GM10248 (cell line): ENCODE measurements around the gene DDRGK1.
A peak's percentile ranks its signal among the peaks of the same experiment; 100 is the strongest.

Experiments
- CTCF ChIA-PET: fragments of 300-600 bp; sonication (Branson Sonifier 250); formaldehyde crosslinking; extraction: SDS; loops from one replicate; lab custom pipeline; 2021; ENCODE audit warnings: antibody characterized with exemption; lab: Yijun Ruan, JAX
- POLR2A ChIA-PET: fragments of 350-650 bp; sonication (Branson Sonifier 250); formaldehyde crosslinking; extraction: SDS; loops from one replicate; lab custom pipeline; 2020; ENCODE audit warnings: antibody characterized with exemption; lab: Yijun Ruan, JAX
- DNase-seq: peaks from one replicate; pipeline ENCODE4 v3.0.0; 2012; ENCODE audit errors: extremely low spot score
- CTCF ChIP-seq: IDR thresholded peaks from 2 replicates; pipeline ENCODE4 v1.5.1; 2012; ENCODE audit warnings: mild to moderate bottlenecking, low read depth; ENCODE audit errors: extremely low read depth, missing control alignments, control extremely low read depth

DDRGK1 gene

DNA sequence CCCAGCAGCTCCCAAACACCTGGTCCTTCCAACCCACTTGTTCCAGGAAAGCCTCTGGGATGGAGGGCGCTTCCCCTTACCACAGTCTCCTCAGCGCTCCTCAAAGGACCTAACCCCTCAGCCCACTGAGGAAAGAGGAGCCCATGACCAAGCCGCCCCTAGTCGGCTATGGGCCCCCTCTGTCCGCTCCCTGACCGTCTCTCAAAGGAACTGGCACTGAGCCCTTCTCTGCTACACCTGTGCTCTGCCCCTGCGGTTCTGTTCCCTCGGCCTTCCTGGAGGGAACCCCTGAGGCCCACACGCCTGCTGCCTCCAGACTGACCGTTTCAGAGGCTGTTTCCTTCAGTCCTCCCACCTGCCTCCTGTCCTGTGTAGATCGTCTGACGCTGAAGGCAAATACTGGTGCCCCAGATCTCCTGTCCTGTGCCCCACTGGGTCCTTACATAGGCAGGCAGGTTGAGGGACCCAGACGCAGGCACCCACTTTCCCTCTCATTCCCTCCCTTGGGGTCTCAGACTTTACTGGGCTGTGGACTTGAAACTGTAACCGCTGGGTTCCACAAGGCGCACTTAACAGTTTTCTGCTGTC, 36.4 kb upstream of the DDRGK1 start:
- POLR2A ChIA-PET: no interaction called here
- DNase-seq: no peak
- CTCF ChIA-PET: interaction anchor here (1.5 kb wide), 1 partner anchor 9 kb away, joined by 5 read pairs; no protein-coding TSS in a partner anchor
- TF ChIP-seq CTCF: no peak

- ChIA-PET POLR2A (no interaction called here), CTCF (interaction anchor here (1.1 to 1.6 kb wide), 3 partner anchors 9 to 12 kb away, joined by 3 to 5 read pairs (median 5); no protein-coding TSS in a partner anchor)
- no peak for DNase-seq
- no peak for TF ChIP-seq CTCF
These were observed 35.6 kb upstream of the DDRGK1 start for GRCh38 chr20:3239867-3240775.

GRCh38 chr20:3239026-3239866, 34.8 kb upstream of the DDRGK1 start, which contains the start of gene SLC4A11:
SLC4A11 (minus strand) TSS chr20:3239190; CDS start chr20:3239137, 53 bp downstream.
- no peak for TF ChIP-seq CTCF
- ChIA-PET POLR2A (no interaction called here), CTCF (interaction anchor here (1.1 to 1.6 kb wide), 3 partner anchors 10 to 13 kb away, joined by 3 to 5 read pairs (median 5); no protein-coding TSS in a partner anchor)
- peak; percentile 80 for DNase-seq

DNA sequence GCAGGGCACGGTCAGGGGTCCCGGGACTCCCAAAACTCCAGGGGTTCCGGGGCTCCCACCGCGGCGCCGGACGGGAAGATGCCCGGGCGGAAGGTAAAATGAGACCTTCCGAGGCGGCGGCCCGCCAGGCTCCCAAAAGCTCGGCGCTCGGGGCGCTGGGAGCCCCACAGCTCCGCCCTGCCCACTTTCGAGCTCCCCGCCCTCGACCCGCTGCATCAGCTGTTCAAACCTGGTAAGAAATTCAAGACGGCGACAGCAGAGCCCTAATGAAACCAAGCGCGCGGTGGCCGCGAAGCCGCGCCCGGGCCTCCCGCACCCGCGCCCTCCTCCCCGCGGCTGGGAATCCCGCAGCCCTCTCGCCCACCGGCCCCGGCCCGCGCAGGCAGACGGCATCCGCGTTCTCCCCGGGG, 34.1 kb upstream of the DDRGK1 start:
- POLR2A ChIA-PET: no interaction called here

GRCh38 chr20:3237958-3238615, 33.6 kb upstream of the DDRGK1 start:
- no peak for DNase-seq
- POLR2A ChIA-PET: no interaction called here
- TF ChIP-seq CTCF: no peak
- CTCF ChIA-PET: no interaction called here

More for the DNA sequence above, 34.1 kb upstream of the DDRGK1 start:
- DNase-seq: peak; percentile 66
- CTCF ChIA-PET: interaction anchor here (1.6 kb wide), 1 partner anchor 12 kb away, joined by 5 read pairs; no protein-coding TSS in a partner anchor
- no peak for TF ChIP-seq CTCF
